Ovary (tissue), 9 donors: ENCODE data around the gene SUMO3. TPM values are rescaled to one million over a fixed set of nuclear protein-coding genes. Genes with fewer than 3 reads are reported as not detected.

ENCODE experiments used
- DNase-seq, 5 donors: peaks; one replicate each; pipeline ENCODE4 v3.0.0-alpha.2; 2019 to 2020
- H3K27ac ChIP-seq, 2 donors: fragments of 200-600 bp; one replicate each; pipeline versions ENCODE4 v1.5.1 to v1.8.0; 2019 to 2022
- H3K27me3 ChIP-seq: fragments of 200-600 bp; one replicate; pipeline ENCODE4 v1.8.0; 2022
- H3K36me3 ChIP-seq: fragments of 200-600 bp; sonication (generic); one replicate; pipeline ENCODE4 v1.5.1; 2019
- H3K4me1 ChIP-seq: one replicate; pipeline ENCODE4 v1.8.1; 2013; ENCODE audit warnings: mild to moderate bottlenecking, moderate library complexity; ENCODE audit not compliant: insufficient read depth
- H3K4me3 ChIP-seq: fragments of 200-600 bp; sonication (generic); one replicate; pipeline ENCODE4 v1.5.1; 2017
- H3K9me3 ChIP-seq, 2 donors: fragments of 200-600 bp in 1 of 2; sonication (generic) in 1 of 2; one replicate each; pipeline versions ENCODE4 v1.5.1 to v1.8.1; 2013 to 2019; ENCODE audit warnings: mild to moderate bottlenecking in 1 of 2, moderate library complexity in 1 of 2
- CTCF ChIP-seq, 3 donors: fragments of 450-650 bp in 2 of 3; fragments of 200-600 bp in 1 of 3; IDR thresholded peaks; one replicate each; pipeline versions ENCODE4 v1.5.1 to v1.8.0; 2016 to 2022; ENCODE audit warnings: antibody characterized with exemption in 3 of 3, mild to moderate bottlenecking in 1 of 3
- EP300 ChIP-seq: sonication (generic); formaldehyde crosslinking; IDR thresholded peaks from one replicate; pipeline ENCODE4 v1.6.1; 2017; ENCODE audit warnings: antibody characterized with exemption
- POLR2A ChIP-seq: fragments of 450-650 bp; IDR thresholded peaks from one replicate; pipeline ENCODE4 v1.6.1; 2017; ENCODE audit warnings: antibody characterized with exemption, mild to moderate bottlenecking, moderate library complexity
- WGBS, 3 donors: extraction: QIAGEN DNeasy Blood & Tissue Kit in 1 of 3; methylation state at CpG; one replicate each; pipeline versions ENCODE4 v1.1.5 to v1.1.7; 2013 to 2017; 5-methylcytosine and 5-hydroxymethylcytosine counted together
- intact Hi-C, 4 donors: fragments of 100-400 bp; cut with DNase I; formaldehyde crosslinking; loops; one replicate each; pipeline versions ENCODE4 v1.11.0 to v1.15.1; 2022 to 2023
- polyA plus RNA-seq, 2 donors: library from polyadenylated mRNA; stranded (reverse); fragments of 200-250 nt in 1 of 2; fragments of 350-450 nt in 1 of 2; fragmentation: Illumina TruSeq in 1 of 2; extraction: RNeasy Lipid Tissue Mini Kit (QIAGEN cat#74804) in 1 of 2; gene quantifications; one replicate each; pipeline ENCODE4 v1.2.3, GENCODE V29; 2013 to 2014
- total RNA-seq, 7 donors: library from RNA; depleted of rRNA in 2 of 7; stranded (reverse); fragments of >200 nt in 2 of 7; fragmentation: NEBNext Ultra II Directional in 3 of 7; extraction: Animal tissue kit (Norgen Biotek cat#: 25700) in 3 of 7; gene quantifications; one replicate each; pipeline versions ENCODE4 v1.1.0 to v1.2.4, GENCODE V29; 2016 to 2023
- donor health status: DM: no; HTN: no; CAD: no; lungs with moderate emphysema.
- donor health status: DM: no; HTN: no; CAD: no.
- donor health status: Bipolar disorder and iron deficiency.
- donor health status: DM: yes; HTN: yes; CAD: no.
- donor health status: DM: no; HTN: no; CAD: no.
- donor health status: DM: yes; HTN: yes; CAD: no.

Gene SUMO3
- total and polyA plus RNA-seq, 9 donors: 45.3 to 108 (median 74.3) TPM

GRCh38 chr21:44785620-44786335, 32.1 kb downstream of the SUMO3 start:
- no peak overlapping the region for H3K4me3 ChIP-seq
- no peak for TF ChIP-seq EP300
- no peak for TF ChIP-seq CTCF (IDR thresholded peaks at IDR 0.05)
- no peak for TF ChIP-seq POLR2A
- H3K27ac ChIP-seq: no peak overlapping the region
- no peaks in the 10 kb centered on the region for H3K4me1 ChIP-seq
- no peak for DNase-seq
- no peaks in the 10 kb centered on the region for H3K36me3 ChIP-seq
- no peaks in the 10 kb centered on the region for H3K9me3 ChIP-seq
- no peaks in the 10 kb centered on the region for H3K27me3 ChIP-seq
- intact Hi-C loops: no loop called here
- WGBS, 3 donors: 72 to 73% (median 72%) methylated on average over 13 of the region's 13 CpGs

- H3K4me3 ChIP-seq: no peak overlapping the region
- no peaks in the 10 kb centered on the region for H3K9me3 ChIP-seq
- intact Hi-C loops: no loop called here
- no peak overlapping the region for H3K27ac ChIP-seq
- no peak for DNase-seq
- 98 to 100% (median 99%) methylated on average over 6 of the region's 6 CpGs for WGBS, 3 donors
- TF ChIP-seq CTCF (IDR thresholded peaks at IDR 0.05): no peak
- no peak for TF ChIP-seq EP300
- no peak for TF ChIP-seq POLR2A
- no peaks in the 10 kb centered on the region for H3K27me3 ChIP-seq
- H3K4me1 ChIP-seq: no peaks in the 10 kb centered on the region
- H3K36me3 ChIP-seq: no peaks in the 10 kb centered on the region
These were observed 33.1 kb downstream of the SUMO3 start for GRCh38 chr21:44784810-44785209.

GRCh38 chr21:44783020-44783696, 34.7 kb downstream of the SUMO3 start:
- WGBS, 3 donors: 86 to 95% (median 87%) methylated on average over 5 of the region's 5 CpGs
- Histone ChIP-seq H3K27me3 (no peaks in the 10 kb centered on the region), H3K9me3 (no peaks in the 10 kb centered on the region), H3K36me3 (no peaks in the 10 kb centered on the region), H3K27ac (no peak overlapping the region), H3K4me1 (no peaks in the 10 kb centered on the region), H3K4me3 (no peak overlapping the region)
- DNase-seq: no peak
- no peak for TF ChIP-seq EP300
- TF ChIP-seq POLR2A: no peak
- no peak for TF ChIP-seq CTCF (IDR thresholded peaks at IDR 0.05)
- intact Hi-C loops: no loop called here

- no peak for TF ChIP-seq POLR2A
- no peak for TF ChIP-seq CTCF (IDR thresholded peaks at IDR 0.05)
- no peak for TF ChIP-seq EP300
- Histone ChIP-seq H3K36me3 (no peaks in the 10 kb centered on the region), H3K9me3 (no peaks in the 10 kb centered on the region), H3K4me3 (no peak overlapping the region), H3K4me1 (no peaks in the 10 kb centered on the region), H3K27me3 (no peaks in the 10 kb centered on the region), H3K27ac (no peak overlapping the region)
- no peak for DNase-seq
- intact Hi-C loops: no loop called here
- 82 to 91% (median 88%) methylated on average over 16 of the region's 16 CpGs for WGBS, 3 donors
These were observed 36.9 kb downstream of the SUMO3 start for GRCh38 chr21:44780767-44781459.
